CD14-positive monocyte (primary cell): Measurements from ENCODE around the gene DHCR24. TPM values are rescaled to one million over a fixed set of nuclear protein-coding genes. Genes with fewer than 3 reads are reported as not detected.

ENCODE experiments used
- DNase-seq, 3 donors: peaks; one replicate each; pipeline ENCODE4 v3.0.0-alpha.2; 2011 to 2022
- H2AFZ ChIP-seq: 2 replicates; pipeline ENCODE4 v1.6.0; 2012; ENCODE audit warnings: mild to moderate bottlenecking, low read depth, low read length, inconsistent platforms; ENCODE audit not compliant: insufficient read depth, poor library complexity, severe bottlenecking
- H3K27ac ChIP-seq, 2 donors: 1 replicate in 1 of 2; 2 replicates in 1 of 2; pipeline ENCODE4 v1.5.1; 2012 to 2013; ENCODE audit warnings: low read length in 2 of 2, control low read depth in 1 of 2, inconsistent platforms in 1 of 2, low read depth in 1 of 2, mild to moderate bottlenecking in 1 of 2
- H3K27me3 ChIP-seq, 2 donors: one replicate each; pipeline versions ENCODE4 v1.6.0 to v1.6.1; 2011 to 2013; ENCODE audit warnings: low read length in 2 of 2; ENCODE audit not compliant: control insufficient read depth in 2 of 2, insufficient read depth in 2 of 2
- H3K36me3 ChIP-seq, 2 donors: replicated peaks in 1 of 2; 1 replicate in 1 of 2; 2 replicates in 1 of 2; pipeline versions ENCODE4 v1.5.1 to v1.6.1; 2012 to 2013; ENCODE audit warnings: low read length in 2 of 2, control low read depth in 1 of 2, inconsistent platforms in 1 of 2, mild to moderate bottlenecking in 1 of 2; ENCODE audit not compliant: insufficient read depth in 2 of 2, control insufficient read depth in 1 of 2
- H3K4me1 ChIP-seq, 2 donors: 1 replicate in 1 of 2; 2 replicates in 1 of 2; pipeline versions ENCODE4 v1.5.1 to v1.6.1; 2012 to 2013; ENCODE audit warnings: low read length in 2 of 2, control low read depth in 1 of 2, inconsistent platforms in 1 of 2, mild to moderate bottlenecking in 1 of 2, moderate library complexity in 1 of 2; ENCODE audit not compliant: insufficient read depth in 2 of 2, control insufficient read depth in 1 of 2
- H3K4me2 ChIP-seq: replicated peaks from 2 replicates; pipeline ENCODE3; 2012; ENCODE audit warnings: low read length, moderate library complexity, mild to moderate bottlenecking; ENCODE audit not compliant: poor library complexity, severe bottlenecking; ENCODE audit errors: extremely low read depth
- H3K4me3 ChIP-seq, 3 experiments: fragments of 200-600 bp in 1 of 3; sonication (generic) in 1 of 3; replicated peaks in 1 of 3; 1 replicate in 2 of 3; 2 replicates in 1 of 3; pipeline ENCODE4 v1.5.1; 2011 to 2013; ENCODE audit warnings: low read length in 3 of 3, mild to moderate bottlenecking in 3 of 3, control low read depth in 2 of 3, low read depth in 2 of 3, inconsistent platforms in 1 of 3, moderate library complexity in 1 of 3
- H3K79me2 ChIP-seq: 2 replicates; pipeline ENCODE4 v1.6.0; 2012; ENCODE audit warnings: mild to moderate bottlenecking, control low read depth, inconsistent platforms, low read length, moderate library complexity; ENCODE audit not compliant: insufficient read depth
- H3K9ac ChIP-seq: 2 replicates; pipeline ENCODE4 v1.6.0; 2017; ENCODE audit warnings: low read length, mild to moderate bottlenecking; ENCODE audit not compliant: insufficient read depth, poor library complexity, severe bottlenecking
- H3K9me3 ChIP-seq, 2 donors: replicated peaks in 1 of 2; 1 replicate in 1 of 2; 2 replicates in 1 of 2; pipeline versions ENCODE4 v1.5.1 to v1.6.1; 2012 to 2013; ENCODE audit warnings: low read length in 2 of 2, control low read depth in 1 of 2; ENCODE audit not compliant: control insufficient read depth in 1 of 2, insufficient read depth in 1 of 2
- H4K20me1 ChIP-seq: 2 replicates; pipeline ENCODE4 v1.6.0; 2012; ENCODE audit warnings: mild to moderate bottlenecking, low read length, control low read depth, moderate library complexity; ENCODE audit not compliant: insufficient read depth
- H3K27ac Mint-ChIP-seq, 7 donors: one replicate each; pipeline ENCODE4 v1.8.0; 2020; ENCODE audit warnings: mild to moderate bottlenecking in 7 of 7, mixed read lengths in 7 of 7, moderate library complexity in 6 of 7, inconsistent platforms in 2 of 7
- H3K27me3 Mint-ChIP-seq, 3 donors: one replicate each; pipeline ENCODE4 v1.8.0; 2021 to 2022; ENCODE audit warnings: low read depth in 3 of 3, mild to moderate bottlenecking in 3 of 3, mixed read lengths in 3 of 3, moderate library complexity in 3 of 3, inconsistent platforms in 1 of 3
- H3K36me3 Mint-ChIP-seq, 2 donors: one replicate each; pipeline ENCODE4 v1.8.0; 2020; ENCODE audit warnings: mixed read lengths in 2 of 2, inconsistent platforms in 1 of 2, mild to moderate bottlenecking in 1 of 2
- H3K4me1 Mint-ChIP-seq: one replicate; pipeline ENCODE4 v1.8.0; 2020; ENCODE audit warnings: mild to moderate bottlenecking, mixed read lengths
- H3K4me3 Mint-ChIP-seq, 2 donors: one replicate each; pipeline ENCODE4 v1.8.0; 2020; ENCODE audit warnings: mild to moderate bottlenecking in 2 of 2, mixed read lengths in 2 of 2, moderate library complexity in 1 of 2
- H3K9me3 Mint-ChIP-seq, 7 donors: one replicate each; pipeline ENCODE4 v1.8.0; 2020 to 2022; ENCODE audit warnings: mixed read lengths in 7 of 7, mild to moderate bottlenecking in 6 of 7, moderate library complexity in 6 of 7, inconsistent platforms in 2 of 7
- WGBS: methylation state at CpG from one replicate; pipeline ENCODE4 v1.1.5; 2013; ENCODE audit warnings: missing lambda C conversion rate; ENCODE audit not compliant: insufficient coverage; 5-methylcytosine and 5-hydroxymethylcytosine counted together
- intact Hi-C, 2 donors: fragments of 100-400 bp; cut with micrococcal nuclease; formaldehyde crosslinking; loops; one replicate each; pipeline versions ENCODE4 v1.15.0 to v1.15.1; 2023
- polyA plus RNA-seq, 3 donors: library from polyadenylated mRNA; depleted of rRNA in 1 of 3; unstranded in 2 of 3; stranded (reverse) in 1 of 3; fragments of 300-500 nt in 2 of 3; fragments of >200 nt in 1 of 3; fragmentation: Illumina TruSeq in 2 of 3; gene quantifications; 1 replicate in 2 of 3; 2 replicates in 1 of 3; pipeline ENCODE4 v1.2.3, GENCODE V29; 2012 to 2021
- TF ChIP-seq, protein P1 (sequence below): fragments of 200-600 bp; IDR thresholded peaks from one replicate; pipeline ENCODE4 v1.8.0; 2022; ENCODE audit warnings: antibody characterized with exemption, mild to moderate bottlenecking

Gene DHCR24
- polyA plus RNA-seq, 3 donors, result 0.48 to 3.5 (median 3.0) TPM

DNA sequence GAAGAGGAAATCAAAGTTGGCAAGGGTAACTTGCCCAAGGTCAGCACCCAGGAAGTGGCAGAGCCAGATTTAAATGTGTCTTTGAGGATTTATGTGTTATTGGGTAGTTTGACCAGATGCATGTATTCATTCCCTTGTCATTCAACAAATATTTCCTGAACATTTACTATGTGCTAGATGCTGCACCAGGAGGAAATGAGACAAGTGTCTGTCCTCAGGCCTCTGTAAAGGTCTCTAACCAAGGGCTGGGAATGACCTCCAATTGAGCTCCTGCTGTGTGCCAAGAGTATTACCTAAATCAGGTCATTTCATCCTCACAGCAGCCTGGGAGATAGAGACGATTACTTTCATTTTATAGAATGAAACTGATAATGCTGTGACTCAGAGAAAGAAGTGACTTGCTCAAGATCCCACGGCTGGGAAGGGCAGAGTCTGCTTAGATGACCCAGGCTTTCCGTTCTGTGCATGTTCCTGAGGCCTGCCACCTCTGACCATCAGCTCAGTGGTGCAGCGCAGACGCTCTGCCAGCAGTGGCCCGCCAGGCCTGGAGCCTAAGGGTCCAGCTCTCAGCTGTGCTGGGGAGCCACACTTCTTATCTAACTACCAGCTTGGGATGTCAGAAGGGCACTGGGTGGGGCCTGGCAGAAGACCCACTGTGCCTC is 82.4 kb downstream of the DHCR24 start:
- Histone ChIP-seq H3K79me2 (no peaks in the 10 kb centered on the region), H4K20me1 (no peaks in the 10 kb centered on the region), H3K27me3 (peaks cover 9 to 24% of the 10 kb centered on the region in 2 donors), H2AFZ (no peak overlapping the region), H3K27ac (peak overlapping the region in 1 of 2 donors; percentile 1), H3K9me3 (no peaks in the 10 kb centered on the region), H3K4me3 (no peak overlapping the region), H3K4me1 (peaks cover 10 to 43% of the 10 kb centered on the region in 2 donors), H3K9ac (no peak overlapping the region), H3K36me3 (no peaks in the 10 kb centered on the region), H3K4me2 (no peak overlapping the region)
- Mint-ChIP-seq H3K4me1 (peaks cover 31% of the 10 kb centered on the region), H3K36me3 (peaks cover 0 to 2% of the 10 kb centered on the region in 2 donors), H3K27me3 (peaks cover 22 to 32% (median 24%) of the 10 kb centered on the region in 3 donors), H3K27ac (peak overlapping the region in 4 of 7 donors; percentile 4 to 51 (median 25)), H3K4me3 (no peak overlapping the region), H3K9me3 (peaks cover 0 to 5% (median 0%) of the 10 kb centered on the region in 7 donors)
- intact Hi-C loops, result loop anchor here (5.0 kb wide), 1 partner anchor 132 kb away; no protein-coding TSS in a partner anchor
- peak in 2 of 3 donors; percentile 4 to 12 for DNase-seq
- 74% methylated on average over 5 of the region's 6 CpGs for WGBS
- TF ChIP-seq, protein P1, sequence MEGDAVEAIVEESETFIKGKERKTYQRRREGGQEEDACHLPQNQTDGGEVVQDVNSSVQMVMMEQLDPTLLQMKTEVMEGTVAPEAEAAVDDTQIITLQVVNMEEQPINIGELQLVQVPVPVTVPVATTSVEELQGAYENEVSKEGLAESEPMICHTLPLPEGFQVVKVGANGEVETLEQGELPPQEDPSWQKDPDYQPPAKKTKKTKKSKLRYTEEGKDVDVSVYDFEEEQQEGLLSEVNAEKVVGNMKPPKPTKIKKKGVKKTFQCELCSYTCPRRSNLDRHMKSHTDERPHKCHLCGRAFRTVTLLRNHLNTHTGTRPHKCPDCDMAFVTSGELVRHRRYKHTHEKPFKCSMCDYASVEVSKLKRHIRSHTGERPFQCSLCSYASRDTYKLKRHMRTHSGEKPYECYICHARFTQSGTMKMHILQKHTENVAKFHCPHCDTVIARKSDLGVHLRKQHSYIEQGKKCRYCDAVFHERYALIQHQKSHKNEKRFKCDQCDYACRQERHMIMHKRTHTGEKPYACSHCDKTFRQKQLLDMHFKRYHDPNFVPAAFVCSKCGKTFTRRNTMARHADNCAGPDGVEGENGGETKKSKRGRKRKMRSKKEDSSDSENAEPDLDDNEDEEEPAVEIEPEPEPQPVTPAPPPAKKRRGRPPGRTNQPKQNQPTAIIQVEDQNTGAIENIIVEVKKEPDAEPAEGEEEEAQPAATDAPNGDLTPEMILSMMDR, result no peak

DNA sequence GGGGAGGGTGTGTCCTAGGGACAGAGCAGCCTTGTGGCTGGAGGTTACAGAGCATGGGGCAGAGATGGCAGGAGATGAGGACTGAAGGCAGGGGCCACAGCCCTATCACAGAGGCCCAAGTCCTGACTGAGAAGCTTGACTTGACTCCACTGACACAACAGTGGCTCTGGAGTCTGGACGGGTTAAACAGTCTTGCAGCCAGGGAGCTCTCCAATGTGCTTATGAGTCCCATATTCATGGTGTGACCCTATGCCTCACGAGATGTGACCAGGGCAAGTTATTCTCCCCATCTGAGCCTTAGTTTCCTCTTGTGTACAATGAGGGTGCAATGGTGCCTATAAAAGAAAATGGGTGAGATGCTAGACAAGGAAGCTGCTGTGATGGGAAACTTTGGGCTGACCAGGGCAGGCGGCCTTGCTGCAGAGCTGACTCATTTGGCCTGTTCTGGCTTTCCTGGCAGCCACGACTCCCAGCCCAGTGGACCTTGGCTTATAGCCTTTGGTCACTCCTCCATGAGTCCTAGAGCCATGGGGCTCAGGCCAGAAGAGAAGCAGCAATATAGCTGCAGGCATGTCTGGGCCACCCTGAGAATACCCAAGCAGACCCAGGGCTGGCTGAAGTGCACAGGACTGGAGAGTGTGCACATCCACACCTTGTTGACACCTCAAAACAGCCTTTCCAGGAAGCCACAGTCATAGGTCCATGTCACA is 83.1 kb downstream of the DHCR24 start:
- Mint-ChIP-seq H3K36me3 (peaks cover 0 to 2% of the 10 kb centered on the region in 2 donors), H3K4me3 (no peak overlapping the region), H3K27me3 (peaks cover 22 to 37% (median 27%) of the 10 kb centered on the region in 3 donors), H3K9me3 (peaks cover 0 to 5% (median 0%) of the 10 kb centered on the region in 7 donors), H3K4me1 (peaks cover 33% of the 10 kb centered on the region), H3K27ac (peak overlapping the region in 2 of 7 donors; percentile 35 to 51)
- Histone ChIP-seq H3K9ac (no peak overlapping the region), H3K4me3 (no peak overlapping the region), H2AFZ (no peak overlapping the region), H3K4me1 (peaks cover 13 to 50% of the 10 kb centered on the region in 2 donors), H3K9me3 (no peaks in the 10 kb centered on the region), H4K20me1 (no peaks in the 10 kb centered on the region), H3K4me2 (no peak overlapping the region), H3K27me3 (peaks cover 9 to 26% of the 10 kb centered on the region in 2 donors), H3K27ac (no peak overlapping the region), H3K36me3 (no peaks in the 10 kb centered on the region), H3K79me2 (no peaks in the 10 kb centered on the region)
- TF ChIP-seq, protein P1, result no peak
- intact Hi-C loops, result no loop called here
- 91% methylated on average over 4 of the region's 4 CpGs for WGBS
- no peak for DNase-seq
